ENCODE data around the gene SWT1.
"Not testable (repeated sequence)": the region's sequence is repeated elsewhere in the genome, so short reads cannot be mapped to it uniquely, and the experiment has no call there.

The SWT1 gene

DNA sequence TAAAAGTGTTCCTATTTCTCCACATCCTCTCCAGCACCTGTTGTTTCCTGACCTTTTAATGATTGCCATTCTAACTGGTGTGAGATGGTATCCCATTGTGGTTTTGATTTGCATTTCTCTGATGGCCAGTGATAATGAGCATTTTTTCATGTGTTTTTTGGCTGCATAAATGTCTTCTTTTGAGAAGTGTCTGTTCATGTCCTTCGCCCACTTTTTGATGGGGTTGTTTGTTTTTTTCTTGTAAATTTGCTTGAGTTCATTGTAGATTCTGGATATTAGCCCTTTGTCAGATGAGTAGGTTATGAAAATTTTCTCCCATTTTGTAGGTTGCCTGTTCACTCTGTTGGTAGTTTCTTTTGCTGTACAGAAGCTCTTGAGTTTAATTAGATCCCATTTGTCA, 95.4 kb downstream of the SWT1 start:
- not testable (repeated sequence) for DNase-seq

DNA sequence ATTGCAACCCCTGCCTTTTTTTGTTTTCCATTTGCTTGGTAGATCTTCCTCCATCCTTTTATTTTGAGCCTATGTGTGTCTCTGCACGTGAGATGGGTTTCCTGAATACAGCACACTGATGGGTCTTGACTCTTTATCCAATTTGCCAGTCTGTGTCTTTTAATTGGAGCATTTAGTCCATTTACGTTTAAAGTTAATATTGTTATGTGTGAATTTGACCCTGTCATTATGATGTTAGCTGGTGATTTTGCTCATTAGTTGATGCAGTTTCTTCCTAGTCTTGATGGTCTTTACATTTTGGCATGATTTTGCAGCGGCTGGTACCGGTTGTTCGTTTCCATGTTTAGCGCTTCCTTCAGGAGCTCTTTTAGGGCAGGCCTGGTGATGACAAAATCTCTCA, 98.6 kb downstream of the SWT1 start:
- not testable (repeated sequence) for DNase-seq

DNA sequence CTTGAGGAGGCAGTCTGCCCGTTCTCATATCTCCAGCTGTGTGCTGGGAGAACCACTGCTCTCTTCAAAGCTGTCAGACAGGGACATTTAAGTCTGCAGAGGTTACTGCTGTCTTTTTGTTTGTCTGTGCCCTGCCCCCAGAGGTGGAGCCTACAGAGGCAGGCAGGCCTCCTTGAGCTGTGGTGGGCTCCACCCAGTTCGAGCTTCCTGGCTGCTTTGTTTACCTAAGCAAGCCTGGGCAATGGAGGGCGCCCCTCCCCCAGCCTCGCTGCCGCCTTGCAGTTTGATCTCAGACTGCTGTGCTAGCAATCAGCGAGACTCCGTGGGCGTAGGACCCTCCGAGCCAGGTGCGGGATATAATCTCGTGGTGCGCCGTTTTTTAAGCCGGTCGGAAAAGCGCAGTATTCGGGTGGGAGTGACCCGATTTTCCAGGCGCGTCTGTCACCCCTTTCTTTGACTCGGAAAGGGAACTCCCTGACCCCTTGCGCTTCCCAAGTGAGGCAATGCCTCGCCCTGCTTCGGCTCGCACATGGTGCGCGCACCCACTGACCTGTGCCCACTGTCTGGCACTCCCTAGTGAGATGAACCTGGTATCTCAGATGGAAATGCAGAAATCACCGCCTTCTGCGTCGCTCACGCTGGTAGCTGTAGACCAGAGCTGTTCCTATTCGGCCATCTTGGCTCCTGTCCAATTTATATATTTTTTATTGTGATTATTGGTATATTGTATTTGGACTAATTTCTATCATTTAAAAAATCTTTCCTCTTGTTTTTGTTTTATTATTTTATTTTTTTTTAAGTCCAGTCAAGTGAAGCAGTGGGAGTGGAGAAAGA, 100.4 kb downstream of the SWT1 start:
- not testable (repeated sequence) for DNase-seq

DNA sequence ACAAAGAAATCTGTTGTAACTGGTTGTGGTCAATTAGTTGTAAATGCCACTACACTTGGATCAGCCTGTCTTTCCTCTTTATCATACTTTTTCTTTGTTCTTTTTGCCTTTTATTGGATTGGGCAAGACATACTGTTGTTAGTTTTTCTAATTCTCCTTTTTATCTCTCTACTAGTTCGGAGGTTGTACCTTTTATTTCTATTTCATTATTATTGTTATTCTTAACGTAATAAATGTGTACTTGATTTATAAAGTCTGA, 100.9 kb downstream of the SWT1 start:
- DNase-seq = no peak

DNA sequence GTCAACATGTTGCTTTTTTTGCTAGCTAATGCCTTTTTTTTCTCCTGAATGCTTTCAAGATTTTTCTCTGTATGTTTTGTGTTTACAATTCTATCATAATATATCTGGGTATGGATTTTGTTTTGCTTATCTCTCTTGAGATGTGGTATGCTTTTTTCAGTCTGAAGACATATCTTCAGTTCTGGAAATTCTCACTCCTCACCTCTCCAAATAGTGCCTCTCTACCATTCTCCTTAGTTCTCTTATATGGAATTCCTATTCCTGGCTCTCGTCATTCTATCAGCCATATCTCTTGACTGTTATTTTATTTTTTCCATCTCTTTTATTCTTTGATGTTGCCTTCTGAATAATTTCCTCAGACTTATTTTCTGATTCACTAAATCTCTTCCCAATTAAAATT, 101.7 kb downstream of the SWT1 start:
- DNase-seq = no peak

DNA sequence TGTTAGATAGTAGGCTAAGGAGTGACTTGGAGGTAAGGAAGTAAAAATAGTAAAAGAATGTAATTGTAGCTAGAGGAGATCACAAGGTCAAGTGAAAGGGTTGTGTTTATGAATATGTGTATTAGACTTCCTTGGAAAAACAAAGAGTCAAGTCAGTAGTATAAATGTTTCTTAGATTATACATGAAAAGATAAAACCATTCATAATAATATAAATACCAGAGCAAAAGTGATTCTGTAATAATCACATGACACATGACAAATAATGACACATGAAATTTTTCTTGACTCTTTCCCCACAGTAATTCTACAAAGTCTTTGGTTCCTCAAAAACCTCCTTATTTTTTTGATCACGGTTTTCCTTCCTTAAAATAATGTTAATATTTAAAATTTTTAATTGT, 103.6 kb downstream of the SWT1 start:
- no peak for DNase-seq

DNA sequence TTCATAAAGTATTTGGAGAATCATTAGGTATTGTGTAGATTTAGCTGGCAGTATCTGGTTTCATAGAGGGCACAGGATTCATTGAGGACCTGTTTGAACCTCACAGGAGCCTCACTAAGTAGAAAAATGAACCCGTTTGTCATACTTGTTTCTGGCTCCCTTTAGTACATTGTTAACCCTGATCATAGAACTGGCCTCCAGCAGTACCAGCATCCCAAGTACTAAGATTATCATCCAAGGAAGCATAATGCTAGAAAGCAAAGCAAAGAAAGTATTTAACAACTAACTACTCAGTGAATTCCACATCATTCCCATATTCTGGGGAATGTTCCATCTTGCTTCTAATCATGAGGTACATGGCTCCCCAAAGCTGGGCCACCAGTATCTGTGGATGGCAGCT, 105.2 kb downstream of the SWT1 start:
- DNase-seq = no peak

DNA sequence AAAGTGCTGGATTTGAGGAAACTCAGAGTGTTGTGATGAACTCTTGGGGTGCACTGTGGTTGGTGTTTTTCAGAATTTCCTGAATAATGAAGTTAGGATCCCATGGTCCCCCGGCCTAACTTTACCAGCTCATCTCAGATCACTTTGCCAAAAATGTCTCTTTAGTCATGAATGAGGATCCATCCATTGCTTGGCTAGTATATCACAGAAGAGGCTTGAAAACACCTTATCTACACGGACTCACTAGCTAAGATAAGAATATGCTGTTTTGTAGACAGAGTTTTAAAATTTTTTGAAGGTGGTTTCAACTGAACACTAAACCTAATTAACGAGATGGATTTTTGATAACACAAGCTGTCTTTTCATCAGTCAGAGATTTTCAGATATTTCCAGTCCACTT, 106.3 kb downstream of the SWT1 start:
- no peak for DNase-seq

DNA sequence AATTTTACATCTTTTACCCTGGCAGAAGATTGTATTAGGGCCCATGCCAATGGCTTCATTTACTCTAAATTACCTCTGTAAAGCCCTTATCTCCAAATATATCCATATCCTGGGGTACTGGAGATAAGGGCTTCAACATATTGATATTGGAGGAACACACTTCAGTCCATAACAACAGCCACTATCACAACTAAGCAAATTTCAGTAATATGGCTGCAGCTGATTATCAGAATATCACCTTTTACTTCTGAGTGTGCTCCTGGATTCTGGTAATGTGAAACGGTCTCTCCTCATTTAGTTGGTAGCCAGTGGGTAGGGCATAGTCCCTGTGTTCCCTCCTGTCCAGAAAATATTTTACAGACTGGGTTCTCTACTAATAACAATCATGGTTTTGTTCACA, 106.8 kb downstream of the SWT1 start:
- no peak for DNase-seq

DNA sequence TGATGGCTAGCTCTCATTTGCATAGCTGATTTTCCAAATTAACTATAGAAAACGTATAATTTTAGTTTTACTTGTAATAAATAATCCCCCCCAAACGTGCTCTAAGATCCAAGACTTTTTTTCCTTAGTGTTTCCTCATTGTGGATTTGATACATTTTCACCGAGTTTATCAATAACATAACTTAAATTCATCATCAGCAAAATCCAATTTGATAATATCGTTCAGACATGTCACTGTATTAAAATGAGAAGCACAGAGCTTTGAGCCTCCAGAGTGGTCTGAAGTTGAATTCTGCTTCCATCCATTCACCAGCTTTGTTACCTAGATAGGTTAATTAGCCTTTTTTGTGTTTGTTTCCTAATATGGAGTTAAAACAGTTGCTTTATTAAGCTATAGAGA, 108.3 kb downstream of the SWT1 start:
- no peak for DNase-seq

DNA sequence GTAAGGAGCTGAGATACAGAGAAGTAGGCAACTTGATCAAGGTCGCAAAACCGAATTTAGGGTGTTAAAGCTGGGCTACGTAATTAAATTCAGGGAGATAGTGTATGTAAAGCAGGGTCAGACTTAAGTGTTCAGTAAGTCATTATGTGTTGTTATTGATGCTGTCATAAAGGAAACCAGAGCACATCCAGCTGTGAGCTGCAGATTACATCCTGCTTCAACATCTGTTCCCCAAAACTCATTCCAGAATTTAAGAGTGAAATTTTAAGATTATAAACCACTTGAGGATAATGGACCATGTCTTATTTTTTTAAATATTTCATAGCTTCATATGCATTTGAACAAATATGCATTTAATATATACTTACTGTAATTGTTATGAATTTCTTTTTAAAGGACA, 110.3 kb downstream of the SWT1 start:
- DNase-seq = peak; percentile 36

DNA sequence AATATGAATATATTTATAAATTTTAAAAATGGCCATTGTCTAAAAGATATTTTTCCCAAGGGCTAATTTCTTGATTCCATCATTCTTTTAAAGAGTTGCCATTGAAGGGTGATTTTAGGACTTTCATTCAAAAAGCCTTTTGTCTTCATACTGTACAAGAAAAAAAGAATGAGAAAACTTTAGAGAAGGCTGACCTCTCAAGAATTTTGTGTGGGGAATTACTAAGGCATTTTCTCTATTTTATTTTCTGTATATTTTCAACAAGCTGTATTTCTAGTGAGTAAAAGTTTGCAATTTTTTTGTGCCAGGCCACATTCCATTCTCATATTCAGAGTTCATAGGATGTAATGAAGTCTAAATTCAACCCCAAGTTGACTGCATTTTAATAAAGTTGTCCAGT, 110.7 kb downstream of the SWT1 start:
- DNase-seq = no peak

DNA sequence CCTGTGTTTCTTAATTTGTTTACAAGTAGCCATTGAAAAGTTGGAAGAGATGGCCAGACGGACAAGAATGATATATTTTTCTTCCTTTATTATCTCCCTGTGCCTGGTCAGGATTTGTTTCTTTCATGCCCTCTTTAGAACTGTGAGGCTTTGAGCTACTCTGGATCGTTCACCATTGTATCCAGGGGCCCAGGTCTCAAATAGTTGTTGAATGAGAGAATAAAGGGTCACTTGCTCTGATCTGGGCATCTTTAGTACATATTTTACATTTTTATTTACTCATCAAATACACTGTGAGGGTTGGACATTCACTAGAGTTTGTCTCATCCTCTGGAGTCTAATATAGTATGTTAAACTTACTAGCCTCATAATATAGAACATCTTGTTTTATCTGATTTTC, 111.4 kb downstream of the SWT1 start:
- DNase-seq = no peak

DNA sequence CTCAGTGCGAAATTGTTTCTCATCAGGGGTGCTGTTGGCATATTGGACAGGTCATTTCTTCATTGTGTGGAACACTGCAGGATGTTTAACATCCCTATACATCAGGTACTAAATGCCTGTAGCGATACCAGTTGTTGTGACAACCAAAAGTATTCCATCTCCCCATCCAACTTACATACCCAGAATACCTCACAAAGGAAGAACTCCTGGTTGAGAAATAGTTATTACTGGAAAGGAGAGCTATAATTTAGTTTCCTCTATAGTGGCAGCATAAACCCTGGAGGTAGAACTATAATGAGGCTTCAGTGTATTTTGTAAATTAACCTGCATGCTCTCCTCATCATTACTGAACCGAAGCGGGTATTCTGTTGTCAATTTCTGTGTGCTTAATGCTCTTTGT, 115.0 kb downstream of the SWT1 start:
- DNase-seq = no peak

DNA sequence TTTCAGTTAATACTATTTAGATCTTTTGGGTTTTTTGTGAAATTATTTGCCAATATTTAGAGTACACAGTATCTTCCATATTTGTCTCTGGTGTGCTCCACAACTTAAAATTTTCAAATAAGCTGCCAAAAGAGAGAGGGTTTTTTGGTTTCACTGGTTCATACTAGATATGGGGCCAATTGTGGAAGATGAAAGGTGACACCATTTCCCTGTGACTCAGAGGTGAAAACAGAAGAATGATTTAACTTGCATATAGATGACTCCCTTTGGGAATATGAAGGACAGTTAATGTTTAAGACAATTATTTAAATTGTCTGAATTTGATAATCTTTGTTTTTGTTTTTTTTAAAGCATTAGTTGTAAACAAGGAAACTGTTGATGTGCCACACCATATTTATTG, 122.6 kb downstream of the SWT1 start:
- DNase-seq = peak; percentile 50

DNA sequence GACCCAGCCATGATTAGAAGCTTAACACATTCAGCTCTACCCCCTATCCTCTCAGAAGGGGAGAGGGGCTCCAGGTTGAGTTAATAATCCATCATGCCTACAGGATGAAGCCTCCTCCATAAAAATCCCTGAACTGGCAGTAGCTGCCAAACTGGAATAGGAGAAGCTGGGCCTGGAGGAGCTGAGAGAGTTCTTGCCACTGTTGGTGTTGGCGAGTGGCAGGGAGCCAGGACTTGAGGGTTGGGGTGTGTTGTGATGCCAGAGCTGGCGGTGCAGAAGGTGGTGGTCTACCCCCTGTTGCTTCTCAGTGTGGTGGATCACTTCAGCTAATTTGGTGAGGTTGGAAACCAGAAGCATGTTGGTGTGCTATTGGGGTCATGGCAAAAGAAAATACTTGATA, 123.6 kb downstream of the SWT1 start:
- DNase-seq = no peak

DNA sequence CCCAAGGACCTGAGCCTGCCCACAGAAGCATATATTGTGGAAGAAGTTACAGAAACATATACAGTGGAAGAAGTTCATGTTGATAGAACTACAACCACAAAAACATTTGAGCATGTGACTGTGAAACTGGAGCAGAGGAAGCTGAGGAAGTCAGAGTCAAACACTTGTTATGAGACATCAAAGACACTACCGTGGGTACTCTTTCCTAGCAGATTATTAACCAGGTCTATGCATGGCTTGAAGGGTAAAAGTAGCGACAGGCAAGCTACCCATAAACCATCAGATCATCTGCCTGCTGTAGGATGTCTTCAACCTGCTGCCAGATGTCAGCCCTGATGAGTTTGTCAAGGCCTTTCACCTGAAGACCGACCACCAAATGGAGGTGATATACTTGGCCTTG, 124.3 kb downstream of the SWT1 start:
- DNase-seq = peak; percentile 38

DNA sequence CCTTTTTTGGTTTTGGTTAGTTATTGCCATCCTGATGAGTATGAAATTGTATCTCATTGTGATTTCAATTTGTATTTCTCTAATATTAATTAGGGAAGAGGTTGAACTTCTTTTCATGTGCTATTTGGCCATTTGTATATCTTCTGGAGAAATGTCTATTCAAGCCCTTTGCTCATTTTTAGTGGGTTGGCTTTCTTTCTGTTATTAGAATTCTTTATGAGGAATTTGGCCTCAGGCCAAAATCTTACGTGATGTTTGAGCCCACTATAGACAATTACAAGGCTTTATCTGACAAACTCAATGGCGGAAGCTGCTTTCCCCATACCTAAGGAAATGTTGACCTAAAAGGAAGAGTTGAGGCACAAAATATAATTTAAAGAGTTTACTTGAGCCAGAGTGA, 127.1 kb downstream of the SWT1 start:
- DNase-seq = peak; percentile 93

DNA sequence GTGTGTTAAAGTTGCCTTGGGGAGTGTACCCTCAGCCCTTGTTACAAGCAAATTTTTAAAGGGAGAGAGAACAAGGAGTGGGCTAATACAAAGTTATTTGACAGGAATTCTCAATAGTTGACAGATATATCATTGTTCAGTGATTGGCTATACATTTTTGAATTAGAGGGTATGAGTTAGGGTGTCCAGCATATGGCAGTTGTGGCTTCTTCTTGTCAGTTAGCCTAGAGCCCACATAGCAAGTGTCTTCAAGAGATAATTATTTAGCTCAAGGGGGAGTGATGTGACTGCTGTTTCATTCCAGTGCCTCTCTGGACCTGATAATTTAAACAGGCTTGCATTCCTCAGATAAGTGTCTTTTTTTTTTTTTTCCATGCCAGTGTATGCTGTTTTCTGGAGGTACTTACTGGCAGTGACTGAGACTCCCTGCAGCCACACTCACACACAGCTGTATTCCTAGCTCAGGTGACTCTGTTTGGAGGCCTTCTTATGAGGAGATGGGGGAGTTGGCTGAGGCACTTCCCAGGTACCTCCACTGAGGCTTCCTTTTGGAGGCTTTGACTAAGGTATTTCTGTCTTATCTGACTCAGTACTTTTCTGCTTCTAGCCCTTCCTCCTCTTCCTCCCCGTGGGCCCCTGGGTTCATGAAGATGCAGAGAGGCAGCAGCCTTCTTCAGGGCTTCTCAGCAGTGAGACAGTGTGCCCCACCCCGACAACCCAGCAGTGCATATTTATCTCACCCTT, 127.7 kb downstream of the SWT1 start:
- DNase-seq = peak; percentile 99

DNA sequence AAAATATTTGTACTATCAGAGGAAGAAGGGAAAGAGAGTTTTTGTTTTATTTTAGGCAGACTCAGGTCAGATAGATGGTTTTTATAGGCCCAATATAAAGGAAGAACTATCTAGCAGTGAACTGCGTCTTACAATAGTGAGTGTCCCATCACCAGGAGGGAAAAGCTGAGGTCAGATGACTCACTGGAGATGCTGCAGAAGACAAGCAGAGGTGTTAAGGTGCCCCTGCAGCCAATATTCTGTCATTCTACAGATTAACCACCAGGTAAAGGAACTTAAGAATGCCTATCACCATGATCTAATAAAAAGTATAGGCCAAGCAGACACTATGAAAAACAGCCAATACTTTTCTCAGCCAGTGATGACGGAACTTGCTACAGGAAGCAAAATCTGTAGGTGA, 130.5 kb downstream of the SWT1 start:
- no peak for DNase-seq

DNA sequence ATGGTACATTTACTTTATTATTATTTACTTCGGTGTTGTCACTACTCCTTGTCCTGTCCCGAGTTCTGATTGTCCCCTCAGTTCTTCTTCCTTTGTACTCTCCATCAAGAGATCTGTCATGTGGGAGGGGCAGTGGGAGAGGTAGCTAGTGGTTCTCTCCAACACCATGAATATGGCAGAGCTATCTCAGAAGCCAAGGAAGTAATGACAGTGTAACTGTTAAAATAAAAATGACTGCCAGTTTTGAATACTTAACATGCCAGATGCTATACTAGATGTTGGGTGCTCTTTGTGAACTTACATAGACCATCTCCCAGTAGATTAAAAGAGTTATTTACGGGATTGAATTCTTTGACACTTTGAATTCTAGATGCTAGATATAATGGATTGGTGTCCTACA, 131.5 kb downstream of the SWT1 start:
- DNase-seq = peak; percentile 58

DNA sequence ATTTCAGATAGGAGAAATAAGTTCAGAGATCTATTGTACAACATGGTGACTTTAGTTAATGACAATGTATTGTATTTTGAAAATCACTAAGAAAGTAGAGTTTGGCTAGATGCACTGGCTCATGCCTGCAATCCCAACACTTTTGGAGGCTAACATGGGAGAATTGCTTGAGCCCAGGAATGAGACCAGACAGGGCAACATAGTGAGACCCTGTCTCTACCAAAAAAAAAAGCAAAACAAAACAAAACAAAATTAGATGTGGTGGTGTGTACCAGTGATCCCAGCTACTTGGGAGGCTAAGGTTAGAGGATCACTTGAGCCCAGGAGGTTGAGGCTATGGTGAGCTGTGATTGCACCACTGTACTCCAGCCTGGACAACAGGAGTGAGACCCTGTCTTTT, 132.9 kb downstream of the SWT1 start:
- DNase-seq = no peak

DNA sequence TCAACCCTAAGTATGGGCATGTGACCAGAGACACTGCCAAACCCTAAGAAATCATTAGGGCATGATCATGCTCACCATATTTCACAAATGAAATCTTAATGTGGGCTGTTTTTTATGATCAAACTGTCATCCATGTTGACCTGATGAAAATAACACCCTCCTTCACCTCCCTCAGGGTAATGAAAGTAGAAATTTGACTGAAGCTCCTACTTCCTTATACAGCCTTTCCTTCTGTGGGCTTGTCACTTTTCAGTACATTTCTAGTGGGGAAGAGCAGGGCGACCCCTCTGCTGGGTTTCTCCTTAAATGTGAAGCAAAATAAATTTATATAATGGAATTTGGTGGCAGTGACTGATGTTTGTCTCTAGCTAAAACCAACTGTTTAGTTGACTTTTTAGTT, 134.2 kb downstream of the SWT1 start:
- DNase-seq = peak; percentile 81

DNA sequence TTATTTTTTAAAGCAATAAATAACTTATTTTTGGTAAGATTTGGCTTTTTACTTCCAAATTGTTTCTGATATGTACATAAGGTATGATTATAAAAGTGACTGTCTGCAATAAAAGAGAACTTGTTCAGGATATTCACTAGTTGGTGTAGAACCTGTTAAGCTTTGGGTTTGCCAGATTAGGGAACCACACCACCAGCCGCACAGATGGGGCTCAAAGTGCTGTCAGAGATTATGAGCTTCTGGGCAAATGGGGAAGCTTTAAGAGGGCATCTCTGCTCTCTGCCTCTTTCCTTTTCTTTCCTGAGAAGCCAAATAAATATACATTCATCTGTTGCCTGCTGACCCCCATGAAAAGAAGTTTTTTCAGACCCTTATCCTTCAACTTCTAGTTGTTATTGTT, 134.7 kb downstream of the SWT1 start:
- DNase-seq = peak; percentile 95

DNA sequence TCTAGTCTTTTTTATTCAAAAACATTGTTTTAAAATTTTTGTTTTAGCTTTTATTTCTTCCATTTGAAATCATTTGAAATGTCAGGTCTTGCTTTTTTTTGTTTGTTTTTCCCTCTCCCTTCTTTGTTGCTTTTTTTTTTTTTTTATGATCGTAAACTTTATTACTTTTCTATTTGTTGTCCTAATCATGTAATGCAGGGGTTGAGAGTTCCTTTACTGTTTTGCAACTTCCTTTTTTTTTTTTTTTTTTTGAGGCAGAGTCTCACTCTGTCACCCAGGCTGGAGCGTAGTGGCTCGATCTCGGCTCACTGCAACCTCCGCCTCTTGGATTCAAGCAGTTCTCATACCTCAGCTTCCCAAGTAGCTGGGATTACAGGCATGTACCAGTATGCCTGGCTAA, 135.3 kb downstream of the SWT1 start:
- peak; percentile 88 for DNase-seq
